Cerebellar cortex (tissue), 1 donor: Measurements from ENCODE around the gene ACOXL.
"Not testable (repeated sequence)": the region's sequence is repeated elsewhere in the genome, so short reads cannot be mapped to it uniquely, and the experiment has no call there.

Source experiments
- DNase-seq: peaks from one replicate; pipeline ENCODE4 v3.0.0-alpha.2; 2015; ENCODE audit warnings: low spot score

The ACOXL gene

GRCh38 chr2:110927526-110927925, 195.2 kb downstream of the ACOXL start:
- no peak for DNase-seq

- no peak for DNase-seq
These were observed 197.2 kb downstream of the ACOXL start for GRCh38 chr2:110929528-110929927.

GRCh38 chr2:110931648-110932047, 199.3 kb downstream of the ACOXL start:
- no peak for DNase-seq

- DNase-seq: no peak
These were observed 201.0 kb downstream of the ACOXL start for GRCh38 chr2:110933420-110933819.

GRCh38 chr2:110934948-110935347, 202.6 kb downstream of the ACOXL start:
- no peak for DNase-seq

GRCh38 chr2:110940376-110940910, 208.1 kb downstream of the ACOXL start:
- DNase-seq: no peak

- no peak for DNase-seq
These were observed 208.9 kb downstream of the ACOXL start for GRCh38 chr2:110941226-110941625.

GRCh38 chr2:110943070-110943634, 210.8 kb downstream of the ACOXL start:
- DNase-seq: no peak

GRCh38 chr2:110946902-110947301, 214.5 kb downstream of the ACOXL start:
- DNase-seq: no peak

GRCh38 chr2:110948027-110948674, 215.8 kb downstream of the ACOXL start:
- no peak for DNase-seq

- DNase-seq: no peak
These were observed 217.9 kb downstream of the ACOXL start for GRCh38 chr2:110950281-110950680.

- DNase-seq: no peak
These were observed 222.7 kb downstream of the ACOXL start for GRCh38 chr2:110955045-110955444.

- no peak for DNase-seq
These were observed 223.2 kb downstream of the ACOXL start for GRCh38 chr2:110955556-110955955.

- no peak for DNase-seq
These were observed 224.9 kb downstream of the ACOXL start for GRCh38 chr2:110957293-110957692.

GRCh38 chr2:110958346-110959119, 226.2 kb downstream of the ACOXL start:
- DNase-seq: no peak

- no peak for DNase-seq
These were observed 226.8 kb downstream of the ACOXL start for GRCh38 chr2:110959198-110959597.

- DNase-seq: no peak
These were observed 227.9 kb downstream of the ACOXL start for GRCh38 chr2:110960281-110960680.

- no peak for DNase-seq
These were observed 228.6 kb downstream of the ACOXL start for GRCh38 chr2:110960954-110961353.

- not testable (repeated sequence) for DNase-seq
These were observed 229.3 kb downstream of the ACOXL start for GRCh38 chr2:110961643-110962042.

- DNase-seq: no peak
These were observed 237.3 kb downstream of the ACOXL start for GRCh38 chr2:110969696-110970095.

GRCh38 chr2:110970201-110970600, 237.8 kb downstream of the ACOXL start:
- no peak for DNase-seq

- no peak for DNase-seq
These were observed 239.4 kb downstream of the ACOXL start for GRCh38 chr2:110971811-110972210.

GRCh38 chr2:110973262-110973661, 240.9 kb downstream of the ACOXL start:
- no peak for DNase-seq
